IMR-90 (cell line): ENCODE data around the gene CDKN1C. TPM values are rescaled to one million over a fixed set of nuclear protein-coding genes. Genes with fewer than 3 reads are reported as not detected.
"Not testable (repeated sequence)": the region's sequence is repeated elsewhere in the genome, so short reads cannot be mapped to it uniquely, and the experiment has no call there.

Source experiments
- ATAC-seq: fragments of 200-7000 bp; cut with Tn5 transposase; 2 replicates; pipeline ENCODE4 v1.9.1; 2020; ENCODE audit warnings: low read depth, mild to moderate bottlenecking, moderate library complexity
- BruUV-seq: library from RNA; stranded (reverse); fragments of 400-500 nt; replicated peaks from 2 replicates; lab custom pipeline; 2021; lab: Mats Ljungman, UMichigan
- CTCF ChIA-PET: fragments of 300-600 bp; formaldehyde crosslinking; extraction: SDS; loops from one replicate; lab custom pipeline; 2021; ENCODE audit warnings: antibody characterized with exemption; lab: Yijun Ruan, JAX
- POLR2A ChIA-PET: fragments of 300-600 bp; sonication (Branson Sonifier 250); formaldehyde crosslinking; loops from one replicate; lab custom pipeline; 2022; ENCODE audit warnings: antibody characterized with exemption; ENCODE audit not compliant: unreplicated experiment; lab: Charles Lee
- DNase-seq: peaks from one replicate; pipeline ENCODE4 v3.0.0; 2013
- H2AFZ ChIP-seq: replicated peaks from 2 replicates; pipeline ENCODE3; 2013; ENCODE audit warnings: low read length, mild to moderate bottlenecking; ENCODE audit not compliant: poor library complexity
- H2AK5ac ChIP-seq: 2 replicates; pipeline ENCODE4 v1.6.1; 2013; ENCODE audit warnings: low read depth, low read length, inconsistent platforms
- H2AK9ac ChIP-seq: replicated peaks from 2 replicates; pipeline ENCODE3; 2013; ENCODE audit warnings: mild to moderate bottlenecking, low read depth, low read length, moderate library complexity; ENCODE audit not compliant: poor library complexity
- H2BK120ac ChIP-seq: 2 replicates; pipeline ENCODE4 v1.6.1; 2013; ENCODE audit warnings: low read depth, low read length, inconsistent platforms
- H2BK15ac ChIP-seq: 3 replicates; pipeline ENCODE4 v1.6.1; 2013; ENCODE audit warnings: low read depth, low read length, inconsistent platforms
- H2BK20ac ChIP-seq: 2 replicates; pipeline ENCODE4 v1.6.1; 2013; ENCODE audit warnings: low read depth, mild to moderate bottlenecking, inconsistent platforms, low read length, moderate library complexity
- H2BK5ac ChIP-seq: 2 replicates; pipeline ENCODE4 v1.6.1; 2013; ENCODE audit warnings: mild to moderate bottlenecking, low read depth, low read length, inconsistent platforms; ENCODE audit not compliant: poor library complexity, severe bottlenecking
- H3K14ac ChIP-seq: replicated peaks from 2 replicates; pipeline ENCODE4 v1.6.1; 2013; ENCODE audit warnings: low read depth, low read length, inconsistent platforms
- H3K18ac ChIP-seq: 2 replicates; pipeline ENCODE4 v1.6.1; 2013; ENCODE audit warnings: low read depth, low read length, control low read depth
- H3K23ac ChIP-seq: 2 replicates; pipeline ENCODE4 v1.6.1; 2013; ENCODE audit warnings: low read depth, low read length, inconsistent platforms
- H3K27ac ChIP-seq: 2 replicates; pipeline ENCODE4 v1.5.1; 2013; ENCODE audit warnings: mild to moderate bottlenecking, control low read depth, low read length; ENCODE audit not compliant: insufficient read depth
- H3K27me3 ChIP-seq: 2 replicates; pipeline ENCODE4 v1.6.1; 2013; ENCODE audit warnings: low read length; ENCODE audit not compliant: control insufficient read depth, insufficient read depth
- H3K36me3 ChIP-seq: 2 replicates; pipeline ENCODE4 v1.6.1; 2013; ENCODE audit warnings: low read length, mixed read lengths; ENCODE audit not compliant: control insufficient read depth, insufficient read depth
- H3K4ac ChIP-seq: 2 replicates; pipeline ENCODE4 v1.6.1; 2013; ENCODE audit warnings: low read depth, low read length, inconsistent platforms
- H3K4me1 ChIP-seq: 2 replicates; pipeline ENCODE4 v1.6.1; 2013; ENCODE audit warnings: low read length, mixed read lengths; ENCODE audit not compliant: control insufficient read depth, insufficient read depth
- H3K4me2 ChIP-seq: 2 replicates; pipeline ENCODE4 v1.6.1; 2013; ENCODE audit warnings: low read depth, mild to moderate bottlenecking, control low read depth, low read length, moderate library complexity
- H3K4me3 ChIP-seq: 2 replicates; pipeline ENCODE4 v1.5.1; 2013; ENCODE audit warnings: low read depth, mild to moderate bottlenecking, control low read depth, low read length, moderate library complexity; ENCODE audit not compliant: insufficient read depth
- H3K56ac ChIP-seq: 2 replicates; pipeline ENCODE4 v1.6.1; 2013; ENCODE audit warnings: low read length, inconsistent platforms; ENCODE audit not compliant: insufficient read depth; ENCODE audit errors: extremely low read depth
- H3K79me1 ChIP-seq, 2 experiments: 2 replicates each; pipeline ENCODE4 v1.6.1; 2013; ENCODE audit warnings: low read length in 2 of 2, inconsistent platforms in 1 of 2, low read depth in 1 of 2
- H3K9ac ChIP-seq: 2 replicates; pipeline ENCODE4 v1.6.1; 2013; ENCODE audit warnings: low read depth, low read length, control low read depth
- H3K9me1 ChIP-seq: 2 replicates; pipeline ENCODE4 v1.6.1; 2013; ENCODE audit warnings: low read length, inconsistent platforms; ENCODE audit not compliant: insufficient read depth
- H3K9me3 ChIP-seq: 2 replicates; pipeline ENCODE4 v1.6.1; 2013; ENCODE audit warnings: low read length; ENCODE audit not compliant: control insufficient read depth, insufficient read depth
- H4K20me1 ChIP-seq: 2 replicates; pipeline ENCODE4 v1.6.1; 2013; ENCODE audit warnings: low read length, inconsistent platforms; ENCODE audit not compliant: insufficient read depth
- H4K5ac ChIP-seq: 2 replicates; pipeline ENCODE4 v1.6.1; 2013; ENCODE audit warnings: mild to moderate bottlenecking, low read depth, low read length, control low read depth
- H4K8ac ChIP-seq, 2 experiments: 2 replicates each; pipeline ENCODE4 v1.6.1; 2013; ENCODE audit warnings: low read depth in 2 of 2, low read length in 2 of 2, control low read depth in 1 of 2, inconsistent platforms in 1 of 2
- H4K91ac ChIP-seq: 2 replicates; pipeline ENCODE4 v1.6.1; 2013; ENCODE audit warnings: low read depth, low read length, inconsistent platforms; ENCODE audit not compliant: insufficient read depth
- USF2 ChIP-seq: fragments of 150-350 bp; IDR thresholded peaks from 2 replicates; pipeline ENCODE4 v1.6.1; 2017; ENCODE audit warnings: mild to moderate bottlenecking, antibody characterized with exemption, low read length, low read depth
- WGBS, 2 experiments: methylation state at CpG; one replicate each; pipeline versions ENCODE4 v1.1.5 to v1.1.7; 2013; ENCODE audit warnings: missing lambda C conversion rate in 2 of 2; ENCODE audit not compliant: insufficient read length in 1 of 2; ENCODE audit errors: extremely low coverage in 2 of 2; 5-methylcytosine and 5-hydroxymethylcytosine counted together
- dilution Hi-C: fragments of 300-500 bp; cut with HindIII; formaldehyde crosslinking; loops from one replicate; pipeline ENCODE4 v1.14.3; 2018; ENCODE audit warnings: low sequenced_read_pairs; ENCODE audit not compliant: unreplicated experiment
- in situ Hi-C: fragments of 300-500 bp; cut with MboI; formaldehyde crosslinking; loops from 3 replicates; pipeline ENCODE4 v1.14.3; 2019; ENCODE audit warnings: low sequenced_read_pairs, inconsistent platforms, mixed read lengths
- intact Hi-C: fragments of 100-400 bp; cut with micrococcal nuclease; formaldehyde crosslinking; loops from 2 replicates; pipeline ENCODE4 v1.10.0; 2022
- polyA plus RNA-seq, 3 experiments: library from polyadenylated mRNA; depleted of rRNA; stranded (reverse); fragments of >200 nt; gene quantifications; 2 replicates each; pipeline ENCODE4 v1.2.3, GENCODE V29; 2012; ENCODE audit warnings: low replicate concordance in 1 of 3
- total RNA-seq: library from RNA; depleted of rRNA; stranded (reverse); fragments of >200 nt; gene quantifications from 2 replicates; pipeline ENCODE4 v1.2.3, GENCODE V29; 2012

The CDKN1C gene
- total and polyA plus RNA-seq, 2 of the 4 experiments (the other 2 are of a cell fraction), result 1.6 to 3.0 TPM

GRCh38 chr11:2909133-2909902 is 23.7 kb upstream of the CDKN1C start (continued):
- TF ChIP-seq USF2, result no peak

- Histone ChIP-seq H3K9me1 (peaks cover 11% of the 10 kb centered on the region), H2BK15ac (no peak overlapping the region), H2AFZ (no peak overlapping the region), H3K14ac (no peak overlapping the region), H2BK5ac (no peak overlapping the region), H3K4me3 (no peak overlapping the region), H3K18ac (no peak overlapping the region), H2BK120ac (no peak overlapping the region), H3K23ac (no peak overlapping the region), H3K56ac (no peak overlapping the region), H3K4me2 (no peak overlapping the region), H3K9ac (no peak overlapping the region), H3K79me1 (peaks cover 0 to 9% of the 10 kb centered on the region in 2 experiments; a peak in 2 of 4 replicates), H3K9me3 (peaks cover 3% of the 10 kb centered on the region; the same call in 1 of the 2 replicates), H4K8ac (no peak overlapping the region), H2AK9ac (no peak overlapping the region), H3K4me1 (peaks cover 18% of the 10 kb centered on the region), H4K20me1 (no peaks in the 10 kb centered on the region), H4K91ac (no peak overlapping the region), H3K36me3 (peaks cover 2% of the 10 kb centered on the region; the same call in 1 of the 2 replicates), H3K27me3 (no peaks in the 10 kb centered on the region), H4K5ac (no peak overlapping the region), H2AK5ac (no peak overlapping the region), H3K4ac (no peak overlapping the region), H2BK20ac (no peak overlapping the region), H3K27ac (no peak overlapping the region)
- TF ChIP-seq USF2, result no peak
- ATAC-seq (no peak), DNase-seq (no peak)
- ChIA-PET POLR2A (no interaction called here), CTCF (no interaction called here)
- no TSS peak for BruUV-seq
- in situ Hi-C loops, result no loop called here
- WGBS, 2 experiments, result 60% methylated on average over 2 of the region's 14 CpGs; no CpG with 5 or more reads in 1 of the 2 experiments
- intact Hi-C loops, result no loop called here
- dilution Hi-C loops, result no loop called here
Measured at GRCh38 chr11:2908130-2908529, 22.6 kb upstream of the CDKN1C start.

GRCh38 chr11:2905299-2905698 is 19.7 kb upstream of the CDKN1C start:
- H3K4me2 ChIP-seq, H2AFZ ChIP-seq, ATAC-seq, H3K18ac ChIP-seq, H3K27ac ChIP-seq, H2BK5ac ChIP-seq, H2BK120ac ChIP-seq, H3K9ac ChIP-seq, H2BK15ac ChIP-seq, H4K20me1 ChIP-seq, DNase-seq, H3K27me3 ChIP-seq, H3K14ac ChIP-seq, H4K5ac ChIP-seq, H2AK5ac ChIP-seq, H3K56ac ChIP-seq, CTCF ChIA-PET, H3K23ac ChIP-seq, H3K4me3 ChIP-seq, H4K8ac ChIP-seq, H4K91ac ChIP-seq, dilution Hi-C loops, in situ Hi-C loops, H2AK9ac ChIP-seq, intact Hi-C loops, POLR2A ChIA-PET, H2BK20ac ChIP-seq, H3K4ac ChIP-seq, BruUV-seq, H3K9me3 ChIP-seq, H3K36me3 ChIP-seq, H3K9me1 ChIP-seq: not testable (repeated sequence)
- Histone ChIP-seq H3K4me1 (peaks cover 16% of the 10 kb centered on the region), H3K79me1 (peaks cover 4 to 15% of the 10 kb centered on the region in 2 experiments; a peak in 2 of 4 replicates)
- 92% methylated on average over 2 of the region's 7 CpGs; no CpG with 5 or more reads in 1 of the 2 experiments for WGBS, 2 experiments
